GM20000 (cell line): Measurements from ENCODE around the gene RGMB.
"Not testable (repeated sequence)": the region's sequence is repeated elsewhere in the genome, so short reads cannot be mapped to it uniquely, and the experiment has no call there.

ENCODE experiments used
- DNase-seq: peaks from one replicate; pipeline ENCODE4 v3.0.0; 2012; ENCODE audit warnings: low spot score
- TF ChIP-seq, protein P1 (sequence below): IDR thresholded peaks from 2 replicates; pipeline ENCODE4 v1.5.1; 2012; ENCODE audit warnings: mild to moderate bottlenecking, control low read depth; ENCODE audit errors: extremely low read depth, missing control alignments

Gene RGMB

DNA sequence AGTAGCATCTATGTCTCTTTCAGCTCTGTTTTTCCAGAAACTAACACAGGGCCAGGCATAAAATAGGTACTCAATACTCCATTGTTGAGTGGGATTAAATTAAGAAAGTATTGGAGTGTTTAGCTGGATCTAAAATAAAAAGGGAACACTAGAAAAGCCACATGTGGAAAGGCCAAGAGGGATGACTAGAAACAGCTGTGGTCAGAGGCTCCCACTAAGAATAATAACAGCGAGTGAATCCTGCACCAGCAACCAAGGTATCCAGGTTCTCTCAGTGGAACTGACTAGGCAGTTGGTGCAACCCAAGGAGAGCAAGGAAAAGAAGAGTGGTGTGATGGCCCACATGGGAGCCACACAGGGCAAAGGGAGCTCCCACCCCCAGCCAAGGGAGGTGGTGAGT, 31.5 kb upstream of the RGMB start:
- TF ChIP-seq, protein P1, sequence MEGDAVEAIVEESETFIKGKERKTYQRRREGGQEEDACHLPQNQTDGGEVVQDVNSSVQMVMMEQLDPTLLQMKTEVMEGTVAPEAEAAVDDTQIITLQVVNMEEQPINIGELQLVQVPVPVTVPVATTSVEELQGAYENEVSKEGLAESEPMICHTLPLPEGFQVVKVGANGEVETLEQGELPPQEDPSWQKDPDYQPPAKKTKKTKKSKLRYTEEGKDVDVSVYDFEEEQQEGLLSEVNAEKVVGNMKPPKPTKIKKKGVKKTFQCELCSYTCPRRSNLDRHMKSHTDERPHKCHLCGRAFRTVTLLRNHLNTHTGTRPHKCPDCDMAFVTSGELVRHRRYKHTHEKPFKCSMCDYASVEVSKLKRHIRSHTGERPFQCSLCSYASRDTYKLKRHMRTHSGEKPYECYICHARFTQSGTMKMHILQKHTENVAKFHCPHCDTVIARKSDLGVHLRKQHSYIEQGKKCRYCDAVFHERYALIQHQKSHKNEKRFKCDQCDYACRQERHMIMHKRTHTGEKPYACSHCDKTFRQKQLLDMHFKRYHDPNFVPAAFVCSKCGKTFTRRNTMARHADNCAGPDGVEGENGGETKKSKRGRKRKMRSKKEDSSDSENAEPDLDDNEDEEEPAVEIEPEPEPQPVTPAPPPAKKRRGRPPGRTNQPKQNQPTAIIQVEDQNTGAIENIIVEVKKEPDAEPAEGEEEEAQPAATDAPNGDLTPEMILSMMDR, result no peak
- DNase-seq, result no peak

DNA sequence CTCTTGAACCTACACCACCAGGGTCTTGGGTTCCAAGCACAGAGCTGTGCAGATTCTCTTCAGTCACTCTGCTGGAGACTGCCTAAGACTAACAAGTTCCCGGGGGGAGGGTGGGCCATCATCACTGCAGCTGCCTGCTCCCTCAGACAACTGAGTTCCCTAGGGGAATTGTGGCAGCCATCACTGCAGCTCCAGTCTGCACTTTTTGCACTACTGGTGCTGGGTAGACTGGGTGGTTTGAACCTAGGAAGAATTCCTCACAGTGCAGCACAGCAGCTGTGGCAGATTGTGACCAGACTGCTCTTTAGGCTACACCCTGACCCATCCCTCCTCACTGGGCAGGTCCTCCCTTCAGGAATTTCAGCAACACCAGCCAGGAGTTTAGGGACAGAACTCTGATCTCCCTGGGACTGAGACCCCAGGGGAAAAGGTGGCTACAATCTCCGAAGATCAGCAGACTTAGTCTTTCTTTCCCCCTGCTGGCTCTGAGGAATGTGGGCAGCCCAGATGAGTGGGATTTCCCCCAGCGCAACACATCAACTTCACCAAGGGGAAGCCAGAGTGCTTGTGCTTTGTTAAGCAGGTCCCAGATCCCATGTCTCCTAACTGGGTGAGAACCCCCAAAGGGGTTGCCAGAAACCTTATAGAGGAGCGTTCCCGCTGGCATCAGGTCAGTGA, 30.9 kb upstream of the RGMB start:
- no peak for DNase-seq
- TF ChIP-seq, protein P1, result no peak

DNA sequence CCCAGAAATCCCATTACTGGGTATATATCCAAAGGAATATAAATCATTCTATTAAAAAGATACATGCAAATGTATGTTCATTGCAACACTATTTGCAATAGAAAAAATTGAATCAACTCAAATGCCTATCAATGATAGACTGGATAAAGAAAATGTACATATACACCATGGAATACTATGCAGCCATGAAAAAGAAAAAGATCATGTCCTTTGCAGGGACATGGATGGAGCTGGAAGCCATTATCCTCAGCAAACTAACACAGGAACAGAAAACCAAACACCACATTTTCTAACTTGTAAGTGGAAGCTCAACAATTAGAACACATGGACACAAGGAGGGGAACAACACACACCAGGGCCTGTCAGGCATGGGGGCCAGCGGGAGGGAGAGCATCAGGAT, 25.2 kb upstream of the RGMB start:
- not testable (repeated sequence) for DNase-seq

DNA sequence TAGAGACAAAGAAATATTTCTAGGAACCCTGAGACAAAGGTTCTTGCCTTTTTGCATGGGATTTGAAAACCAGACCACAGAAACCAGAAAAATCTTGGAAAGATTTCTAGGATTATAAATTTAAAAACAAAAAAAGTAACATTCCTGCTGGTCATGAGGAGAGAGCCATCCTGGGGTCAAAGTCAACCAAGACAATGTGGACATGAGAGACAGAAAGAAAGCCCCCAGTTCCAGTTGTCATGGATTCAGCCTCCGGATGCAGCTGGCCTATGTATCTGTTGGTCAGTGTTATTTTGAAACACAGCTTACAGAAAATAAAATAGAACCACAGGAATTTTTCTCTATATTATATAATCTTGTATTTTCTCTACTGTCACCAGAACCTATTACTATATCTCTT, 24.4 kb upstream of the RGMB start:
- DNase-seq, result no peak
- TF ChIP-seq, protein P1, result no peak

DNA sequence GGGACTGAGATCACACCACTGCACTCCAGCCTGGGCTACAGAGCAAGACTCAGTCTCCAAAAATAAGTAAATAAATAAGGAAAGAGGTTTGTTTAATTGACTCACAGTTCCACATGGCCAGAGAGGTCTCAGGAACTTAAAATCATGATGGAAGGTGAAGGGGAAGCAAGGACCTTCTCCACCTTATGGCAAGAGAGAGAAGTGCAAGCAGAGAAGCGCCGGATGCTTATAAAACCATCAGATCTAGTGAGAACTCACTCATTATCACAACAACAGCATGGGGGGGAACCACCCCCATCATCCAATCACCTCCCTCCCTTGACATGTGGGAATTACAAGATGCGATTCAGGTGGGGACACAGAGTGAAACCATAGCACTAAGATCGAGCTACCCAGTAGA, 22.8 kb upstream of the RGMB start:
- TF ChIP-seq, protein P1, result peak; percentile 3
- no peak for DNase-seq

DNA sequence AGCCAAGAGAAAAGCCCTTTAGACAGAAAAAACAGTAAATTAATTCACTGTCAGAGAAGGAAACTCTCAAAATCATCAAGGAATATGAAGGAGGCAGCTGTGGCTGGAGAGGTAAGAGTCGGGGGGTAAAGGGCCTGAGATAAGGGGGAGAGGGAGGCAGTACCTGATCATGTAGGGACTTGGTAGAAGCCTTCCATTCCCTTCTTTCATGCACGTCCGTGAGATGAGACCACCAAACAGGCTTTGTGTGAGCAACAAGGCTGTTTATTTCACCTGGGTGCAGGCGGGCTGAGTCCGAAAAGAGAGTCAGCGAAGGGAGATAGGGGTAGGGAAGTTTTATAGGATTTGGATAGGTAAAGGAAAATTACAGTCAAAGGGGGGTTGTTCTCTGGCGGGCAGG, 21.1 kb upstream of the RGMB start:
- DNase-seq, result not testable (repeated sequence)

DNA sequence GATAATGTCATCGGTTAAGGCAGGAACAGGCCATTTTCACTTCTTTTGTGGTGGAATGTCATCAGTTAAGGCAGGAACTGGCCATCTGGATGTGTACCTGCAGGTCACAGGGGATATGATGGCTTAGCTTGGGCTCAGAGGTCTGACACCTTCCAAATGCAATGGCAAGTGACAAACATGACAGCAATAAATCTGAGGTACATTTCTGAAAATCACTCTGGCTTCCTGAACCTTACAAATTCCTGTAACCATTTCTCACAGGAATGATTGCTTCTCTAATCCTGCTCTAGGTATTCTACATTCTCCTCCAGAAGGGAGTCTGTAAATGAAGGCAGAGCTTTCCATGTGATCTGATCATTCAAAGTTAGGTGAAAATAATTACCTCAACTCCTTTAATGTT, 20.7 kb upstream of the RGMB start:
- not testable (repeated sequence) for DNase-seq

DNA sequence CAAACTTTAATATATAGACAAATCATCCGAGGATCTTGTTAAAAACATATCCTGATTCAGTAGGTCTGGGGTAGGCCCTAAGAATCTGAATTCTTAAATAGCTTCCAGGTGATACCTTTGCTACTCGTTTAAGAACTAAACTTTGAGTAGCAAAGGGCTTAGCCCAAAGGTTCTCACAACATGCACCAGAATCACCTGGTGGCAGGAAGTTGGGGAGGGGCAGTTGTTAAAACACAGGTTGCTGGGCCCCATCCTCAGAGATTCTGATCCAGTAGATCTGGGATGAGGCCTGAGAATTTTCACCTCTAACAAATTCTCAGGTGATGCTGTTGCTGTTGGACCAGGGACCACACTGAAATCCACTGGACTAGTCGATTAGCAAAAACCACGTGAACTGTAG, 20.0 kb upstream of the RGMB start:
- TF ChIP-seq, protein P1, result no peak
- no peak for DNase-seq

DNA sequence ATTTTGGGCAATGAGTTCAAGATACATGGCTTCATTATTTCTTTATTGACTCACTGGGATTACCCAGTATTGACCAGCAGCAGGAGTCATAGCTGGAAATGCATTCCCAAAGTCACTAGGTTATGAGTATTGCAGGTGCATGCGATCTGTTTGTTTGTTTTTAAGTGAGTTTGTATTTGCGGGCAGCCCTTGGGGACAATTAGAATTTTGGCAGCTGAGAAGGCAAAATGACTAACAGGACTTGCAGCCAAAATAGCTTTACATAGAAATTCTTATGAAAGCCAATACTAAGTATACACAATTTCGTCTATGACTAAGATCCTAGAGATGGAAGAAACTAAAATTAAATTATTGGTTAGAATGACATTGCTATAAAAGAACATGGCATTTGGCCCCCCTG, 18.1 kb upstream of the RGMB start:
- TF ChIP-seq, protein P1, result no peak
- DNase-seq, result no peak
